Spleen (tissue), 11 donors: ENCODE data around the gene FAT1. TPM values are rescaled to one million over a fixed set of nuclear protein-coding genes. Genes with fewer than 3 reads are reported as not detected.

Experiments
- DNase-seq: peaks from one replicate; pipeline ENCODE4 v3.0.0-alpha.2; 2020
- H3K27ac ChIP-seq, 8 donors: fragments of 200-600 bp; sonication (generic) in 7 of 8; 1 replicate in 4 of 8; 2 replicates in 4 of 8; pipeline versions ENCODE4 v1.5.0 to v1.8.0; 2016 to 2021; ENCODE audit warnings: inconsistent platforms in 4 of 8, mild to moderate bottlenecking in 4 of 8, moderate library complexity in 1 of 8
- H3K27me3 ChIP-seq, 7 donors: fragments of 200-600 bp; sonication (generic) in 6 of 7; replicated peaks in 1 of 7; 1 replicate in 4 of 7; 2 replicates in 3 of 7; pipeline versions ENCODE4 v1.5.0 to v1.8.0; 2016 to 2021; ENCODE audit warnings: inconsistent platforms in 3 of 7, mild to moderate bottlenecking in 1 of 7
- H3K36me3 ChIP-seq, 6 donors: fragments of 200-600 bp; sonication (generic) in 5 of 6; 1 replicate in 4 of 6; 2 replicates in 2 of 6; pipeline versions ENCODE4 v1.5.0 to v1.8.0; 2016 to 2021; ENCODE audit warnings: inconsistent platforms in 2 of 6
- H3K4me1 ChIP-seq, 6 donors: fragments of 200-600 bp; sonication (generic) in 5 of 6; 1 replicate in 3 of 6; 2 replicates in 3 of 6; pipeline versions ENCODE4 v1.5.0 to v1.8.0; 2016 to 2021; ENCODE audit warnings: inconsistent platforms in 3 of 6
- H3K4me3 ChIP-seq, 8 donors: fragments of 200-600 bp; sonication (generic) in 7 of 8; 1 replicate in 4 of 8; 2 replicates in 4 of 8; pipeline versions ENCODE4 v1.5.0 to v1.8.0; 2016 to 2021; ENCODE audit warnings: inconsistent platforms in 4 of 8, mild to moderate bottlenecking in 4 of 8, moderate library complexity in 2 of 8
- H3K9me3 ChIP-seq, 8 donors: fragments of 200-600 bp; sonication (generic) in 7 of 8; 1 replicate in 4 of 8; 2 replicates in 4 of 8; pipeline versions ENCODE4 v1.5.0 to v1.8.0; 2016 to 2021; ENCODE audit warnings: inconsistent platforms in 4 of 8
- CTCF ChIP-seq, 11 experiments: fragments of 200-600 bp in 7 of 11; fragments of 450-650 bp in 4 of 11; sonication (generic) in 4 of 11; IDR thresholded peaks in 8 of 11; conservative IDR thresholded peaks in 3 of 11; 1 replicate in 7 of 11; 2 replicates in 4 of 11; pipeline versions ENCODE4 v1.4.0 to v1.8.0; 2016 to 2021; ENCODE audit warnings: antibody characterized with exemption in 11 of 11, inconsistent platforms in 4 of 11, mild to moderate bottlenecking in 1 of 11
- POLR2A ChIP-seq, 3 donors: fragments of 450-650 bp; IDR thresholded peaks; one replicate each; pipeline ENCODE4 v1.5.1; 2017; ENCODE audit warnings: antibody characterized with exemption in 3 of 3, mild to moderate bottlenecking in 1 of 3
- POLR2AphosphoS5 ChIP-seq, 3 donors: sonication (generic); formaldehyde crosslinking; IDR thresholded peaks; one replicate each; pipeline ENCODE4 v1.5.1; 2017; ENCODE audit warnings: antibody characterized with exemption in 3 of 3
- WGBS, 5 donors: extraction: QIAGEN DNeasy Blood & Tissue Kit in 3 of 5; methylation state at CpG; one replicate each; pipeline versions ENCODE4 v1.1.5 to v1.1.7; 2013 to 2018; 5-methylcytosine and 5-hydroxymethylcytosine counted together
- intact Hi-C: fragments of 100-400 bp; cut with DNase I; formaldehyde crosslinking; loops from one replicate; pipeline ENCODE4 v1.15.0; 2023; ENCODE audit warnings: low total_unique reads
- polyA plus RNA-seq, 3 donors: library from polyadenylated mRNA; stranded (reverse); fragments of 200-250 nt; gene quantifications; one replicate each; pipeline ENCODE4 v1.2.1, GENCODE V29; 2013
- total RNA-seq, 7 donors: library from RNA; depleted of rRNA in 3 of 7; stranded (reverse); fragments of >200 nt in 3 of 7; fragmentation: NEBNext Ultra II Directional in 4 of 7; extraction: Animal tissue kit (Norgen Biotek cat#: 25700) in 4 of 7; gene quantifications; one replicate each; pipeline versions ENCODE4 v1.1.0 to v1.2.1, GENCODE V29; 2016 to 2021
- donor health status: healthy with polysubstance abuse.
- donor health status: DM: no; HTN: no; CAD: no; lungs with moderate emphysema.
- donor health status: DM: no; HTN: no; CAD: no.
- donor health status: Bipolar disorder and iron deficiency.
- donor health status: healthy.
- donor health status: DM: no; HTN: no; CAD: no.
- donor health status: DM: yes; HTN: yes; CAD: no.

FAT1 gene
- total and polyA plus RNA-seq, 10 donors, result 0.87 to 20.0 (median 4.6) TPM

GRCh38 chr4:186643501-186644310 is 80.0 kb downstream of the FAT1 start:
- DNase-seq, result no peak
- H3K9me3 ChIP-seq, result no peaks in the 10 kb centered on the region
- no peaks in the 10 kb centered on the region for H3K36me3 ChIP-seq
- 83 to 90% (median 84%) methylated on average over 14 of the region's 14 CpGs for WGBS, 5 donors
- H3K27ac ChIP-seq, result no peak overlapping the region
- intact Hi-C loops, result no loop called here
- no peaks in the 10 kb centered on the region for H3K27me3 ChIP-seq
- no peaks in the 10 kb centered on the region for H3K4me1 ChIP-seq
- no peak for TF ChIP-seq POLR2A (IDR thresholded peaks at IDR 0.05)
- no peak for TF ChIP-seq POLR2AphosphoS5 (IDR thresholded peaks at IDR 0.05)
- TF ChIP-seq CTCF (IDR thresholded peaks at IDR 0.05 in 8 of 11, conservative IDR thresholded peaks at IDR 0.05 in 3 of 11), result no peak
- no peak overlapping the region for H3K4me3 ChIP-seq

GRCh38 chr4:186642998-186643397 is 80.7 kb downstream of the FAT1 start:
- TF ChIP-seq CTCF (IDR thresholded peaks at IDR 0.05 in 8 of 11, conservative IDR thresholded peaks at IDR 0.05 in 3 of 11) (no peak), POLR2AphosphoS5 (IDR thresholded peaks at IDR 0.05) (no peak), POLR2A (IDR thresholded peaks at IDR 0.05) (no peak)
- Histone ChIP-seq H3K27ac (no peak overlapping the region), H3K36me3 (no peaks in the 10 kb centered on the region), H3K9me3 (no peaks in the 10 kb centered on the region), H3K27me3 (no peaks in the 10 kb centered on the region), H3K4me1 (no peaks in the 10 kb centered on the region), H3K4me3 (no peak overlapping the region)
- no peak for DNase-seq
- intact Hi-C loops, result no loop called here
- WGBS, 5 donors, result 77 to 94% (median 88%) methylated on average over 11 of the region's 11 CpGs

GRCh38 chr4:186642530-186642929 is 81.1 kb downstream of the FAT1 start:
- WGBS, 5 donors, result 88 to 91% (median 90%) methylated on average over 15 of the region's 15 CpGs
- intact Hi-C loops, result no loop called here
- no peak for TF ChIP-seq POLR2A (IDR thresholded peaks at IDR 0.05)
- TF ChIP-seq POLR2AphosphoS5 (IDR thresholded peaks at IDR 0.05), result no peak
- no peak for TF ChIP-seq CTCF (IDR thresholded peaks at IDR 0.05 in 8 of 11, conservative IDR thresholded peaks at IDR 0.05 in 3 of 11)
- H3K36me3 ChIP-seq, result no peaks in the 10 kb centered on the region
- H3K4me3 ChIP-seq, result no peak overlapping the region
- H3K4me1 ChIP-seq, result no peaks in the 10 kb centered on the region
- no peaks in the 10 kb centered on the region for H3K9me3 ChIP-seq
- no peak overlapping the region for H3K27ac ChIP-seq
- H3K27me3 ChIP-seq, result no peaks in the 10 kb centered on the region
- no peak for DNase-seq

- peaks cover 0 to 6% (median 0%) of the 10 kb centered on the region in 8 donors for H3K9me3 ChIP-seq
- TF ChIP-seq POLR2A (IDR thresholded peaks at IDR 0.05) (no peak), CTCF (IDR thresholded peaks at IDR 0.05 in 8 of 11, conservative IDR thresholded peaks at IDR 0.05 in 3 of 11) (no peak), POLR2AphosphoS5 (IDR thresholded peaks at IDR 0.05) (no peak)
- no peak overlapping the region for H3K27ac ChIP-seq
- H3K4me1 ChIP-seq, result no peaks in the 10 kb centered on the region
- DNase-seq, result no peak
- no peaks in the 10 kb centered on the region for H3K36me3 ChIP-seq
- no peak overlapping the region for H3K4me3 ChIP-seq
- H3K27me3 ChIP-seq, result no peaks in the 10 kb centered on the region
- WGBS, 5 donors, result 78 to 84% (median 80%) methylated on average over 10 of the region's 10 CpGs
- intact Hi-C loops, result no loop called here
Observed at GRCh38 chr4:186634591-186635128, 89.0 kb downstream of the FAT1 start.
